ENCODE data around the gene FJX1.
"Not testable (repeated sequence)": the region's sequence is repeated elsewhere in the genome, so short reads cannot be mapped to it uniquely, and the experiment has no call there.

FJX1 gene

GRCh38 chr11:35668350-35668749, 50.1 kb downstream of the FJX1 start:
- not testable (repeated sequence) for DNase-seq (ENCODE audit: low read depth)
